K562 (cell line): Measurements from ENCODE around the gene TTC9C. TPM values are rescaled to one million over a fixed set of nuclear protein-coding genes. Genes with fewer than 3 reads are reported as not detected.

Experiments
- BRD9 ChIP-seq: fragments of 450-650 bp; IDR thresholded peaks from 2 replicates; pipeline ENCODE4 v1.6.1; 2018; ENCODE audit warnings: low read depth; ENCODE audit not compliant: partially characterized antibody
- CBX5 ChIP-seq: IDR thresholded peaks from 2 replicates; pipeline ENCODE4 v1.6.1; 2014; ENCODE audit warnings: low read depth, borderline replicate concordance
- DMBX1 ChIP-seq: fragments of 250-450 bp; sonication (Bioruptor Pico); IDR thresholded peaks from 2 replicates; pipeline ENCODE4 v1.8.0; 2022; ENCODE audit warnings: inconsistent platforms, mild to moderate bottlenecking, moderate library complexity, borderline replicate concordance
- ETV6 ChIP-seq, 3 experiments: fragments of 150-350 bp in 1 of 3; sonication (generic) in 1 of 3; formaldehyde crosslinking in 1 of 3; IDR thresholded peaks; 2 replicates each; pipeline versions ENCODE4 v1.6.1 to v1.8.0; 2014 to 2022; ENCODE audit warnings: borderline replicate concordance in 2 of 3, low read depth in 2 of 3, antibody characterized with exemption in 1 of 3, low read length in 1 of 3, mild to moderate bottlenecking in 1 of 3, missing genetic modification reagents in 1 of 3
- HNRNPUL1 ChIP-seq: fragments of 200-400 bp; formaldehyde crosslinking; IDR thresholded peaks from 2 replicates; pipeline ENCODE4 v1.6.1; 2017; ENCODE audit warnings: low read length
- KDM5B ChIP-seq: fragments of 200-600 bp; sonication (generic); IDR thresholded peaks from 2 replicates; pipeline ENCODE4 v1.6.1; 2012; ENCODE audit warnings: low read depth, mild to moderate bottlenecking, moderate library complexity, low read length, control low read depth, inconsistent platforms; ENCODE audit not compliant: insufficient replicate concordance
- MED1 ChIP-seq: sonication (generic); formaldehyde crosslinking; IDR thresholded peaks from 2 replicates; pipeline ENCODE4 v1.8.1; 2023; ENCODE audit warnings: missing genetic modification reagents, borderline replicate concordance
- MNT ChIP-seq, 2 experiments: fragments of 450-650 bp; conservative IDR thresholded peaks; 2 replicates each; pipeline ENCODE4 v1.6.1; 2017; ENCODE audit warnings: mild to moderate bottlenecking in 2 of 2, moderate library complexity in 2 of 2
- PHB2 ChIP-seq: fragments of 450-650 bp; IDR thresholded peaks from 2 replicates; pipeline ENCODE4 v1.6.1; 2017; ENCODE audit warnings: low read depth
- SIN3A ChIP-seq, 2 experiments: fragments of 150-350 bp in 1 of 2; IDR thresholded peaks; 2 replicates each; pipeline ENCODE4 v1.6.1; 2011 to 2016; ENCODE audit warnings: borderline replicate concordance in 2 of 2, low read depth in 2 of 2, low read length in 2 of 2, mild to moderate bottlenecking in 2 of 2, moderate library complexity in 2 of 2; ENCODE audit not compliant: control insufficient read depth in 1 of 2
- ZNF280B ChIP-seq: fragments of 250-450 bp; sonication (Bioruptor Pico); IDR thresholded peaks from 2 replicates; pipeline ENCODE4 v1.5.1; 2021; ENCODE audit warnings: mild to moderate bottlenecking
- polyA plus RNA-seq, 8 experiments: library from polyadenylated mRNA; depleted of rRNA in 4 of 8; stranded (reverse) in 5 of 8; unstranded in 3 of 8; fragments of >200 nt; fragmentation: Nextera tagmentation in 2 of 8; fragmentation: Illumina TruSeq in 1 of 8; extraction: Ambion mirVana in 2 of 8; extraction: Trizol in 1 of 8; gene quantifications; 2 replicates each; pipeline versions ENCODE4 v1.2.1 to v1.2.3, GENCODE V29; 2011 to 2014; ENCODE audit warnings: inconsistent platforms in 1 of 8, missing spikeins in 1 of 8
- total RNA-seq, 7 experiments: library from RNA; depleted of rRNA in 6 of 7; stranded (reverse); fragments of >200 nt in 6 of 7; fragmentation: Illumina TruSeq in 2 of 7; extraction: Trizol in 2 of 7; gene quantifications; 2 replicates each; pipeline versions ENCODE4 v1.2.1 to v1.2.3, GENCODE V29; 2011 to 2021; ENCODE audit warnings: low replicate concordance in 1 of 7
- TF ChIP-seq, protein P1 (sequence below), 3 experiments: fragments of 200-800 bp in 1 of 3; sonication (Bioruptor generic) in 1 of 3; sonication (generic) in 1 of 3; formaldehyde crosslinking in 1 of 3; IDR thresholded peaks; 2 replicates each; pipeline versions ENCODE4 v1.6.1 to v1.8.0; 2016 to 2022; ENCODE audit warnings: mild to moderate bottlenecking in 2 of 3, missing compliant biosample characterization in 2 of 3, missing genetic modification characterization in 2 of 3, missing genetic modification reagents in 1 of 3

The TTC9C gene
- total and polyA plus RNA-seq, 9 of the 15 experiments (the other 6 are each of a cell fraction or from before 2014, with no cell fraction given): 32.8 to 59.0 (median 37.1) TPM

DNA sequence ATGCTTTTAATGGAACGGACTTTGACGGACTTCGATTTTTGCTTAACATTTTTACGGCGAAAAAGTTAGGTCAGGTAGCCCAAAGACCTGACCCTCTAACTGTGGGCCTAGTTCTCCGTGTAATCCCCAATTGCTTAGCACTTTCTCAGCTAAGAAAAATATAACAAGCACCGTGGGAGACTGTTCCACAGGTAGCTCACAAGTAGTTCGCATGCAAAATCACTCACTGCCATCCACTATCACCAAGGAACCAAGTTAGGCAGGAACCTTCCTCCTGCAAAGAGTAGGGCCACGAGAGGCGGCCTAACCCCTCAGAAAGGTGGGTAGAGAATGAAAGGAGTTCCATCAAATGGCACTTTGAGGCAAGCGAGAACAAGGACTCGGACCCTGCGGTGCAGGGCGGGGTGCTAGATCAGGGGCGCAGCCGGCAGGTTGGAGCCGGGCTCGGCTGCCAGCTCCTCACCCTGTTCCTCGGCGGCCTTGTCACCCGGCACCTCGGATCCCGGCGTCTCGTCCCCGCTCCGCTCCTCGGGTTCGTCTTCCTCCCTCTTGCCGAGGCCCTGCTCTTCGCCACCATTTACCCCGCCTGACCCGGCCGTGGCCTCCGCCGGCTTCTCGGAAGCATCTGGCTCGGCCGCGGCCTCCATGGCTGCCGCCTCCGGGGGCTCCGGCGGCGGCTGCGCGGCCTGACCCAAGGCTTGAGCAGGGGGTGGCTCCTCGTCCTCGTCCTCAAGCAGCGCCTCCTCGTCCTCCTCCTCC, 2.0 kb upstream of the TTC9C start (continued):
- TF ChIP-seq KDM5B (no peak), BRD9 (no peak), SIN3A (IDR thresholded peaks at IDR 0.05; ENCODE audit: borderline replicate concordance in 2 of 2, control insufficient read depth in 1 of 2, low read depth in 2 of 2, low read length in 2 of 2) (peak; percentile 48 to 53; a peak in 2 of 4 replicates), ZNF280B (CRISPR knock-in tag) (no peak), MED1 (CRISPR knock-in tag) (peak; percentile 24; the same call in 1 of the 2 replicates), CBX5 (no peak), DMBX1 (CRISPR knock-in tag) (no peak), MNT (conservative IDR thresholded peaks at IDR 0.05) (no peak), PHB2 (peak; percentile 10; the same call in 1 of the 2 replicates), ETV6 (IDR thresholded peaks at IDR 0.05; ENCODE audit: borderline replicate concordance in 1 of 2, low read depth in 2 of 2, low read length in 1 of 2) (0 out of 4 replicates have a peak, but pooled peaks of 1 of the 2 experiments have one; percentile 16), ETV6 (CRISPR knock-in tag; IDR thresholded peaks at IDR 0.05; ENCODE audit: borderline replicate concordance) (no peak), HNRNPUL1 (no peak)
- TF ChIP-seq, protein P1, sequence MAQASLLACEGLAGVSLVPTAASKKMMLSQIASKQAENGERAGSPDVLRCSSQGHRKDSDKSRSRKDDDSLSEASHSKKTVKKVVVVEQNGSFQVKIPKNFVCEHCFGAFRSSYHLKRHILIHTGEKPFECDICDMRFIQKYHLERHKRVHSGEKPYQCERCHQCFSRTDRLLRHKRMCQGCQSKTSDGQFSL (CRISPR knock-in tag; IDR thresholded peaks at IDR 0.05): no peak
- TF ChIP-seq, protein P1 (tag; IDR thresholded peaks at IDR 0.05): no peak
